Stomach smooth muscle (tissue), 2 donors: ENCODE data around the gene CNTD1.

Experiments used
- H3K27ac ChIP-seq: one replicate; pipeline ENCODE4 v1.7.0; 2013; ENCODE audit warnings: mild to moderate bottlenecking, low read length, inconsistent platforms
- H3K27me3 ChIP-seq, 2 donors: one replicate each; pipeline ENCODE4 v1.7.0; 2013; ENCODE audit warnings: low read length in 2 of 2; ENCODE audit not compliant: insufficient read depth in 2 of 2, control insufficient read depth in 1 of 2
- H3K36me3 ChIP-seq, 2 donors: one replicate each; pipeline ENCODE4 v1.7.0; 2013; ENCODE audit warnings: low read length in 2 of 2; ENCODE audit not compliant: control insufficient read depth in 2 of 2, insufficient read depth in 2 of 2
- H3K4me1 ChIP-seq: one replicate; pipeline ENCODE4 v1.7.0; 2013; ENCODE audit warnings: low read length; ENCODE audit not compliant: control insufficient read depth, insufficient read depth
- H3K4me3 ChIP-seq, 2 donors: one replicate each; pipeline ENCODE4 v1.7.0; 2013; ENCODE audit warnings: low read length in 2 of 2
- H3K9ac ChIP-seq, 2 donors: one replicate each; pipeline ENCODE4 v1.7.0; 2013; ENCODE audit warnings: low read length in 2 of 2, mild to moderate bottlenecking in 1 of 2
- H3K9me3 ChIP-seq, 2 donors: one replicate each; pipeline ENCODE4 v1.7.0; 2013; ENCODE audit warnings: low read length in 2 of 2; ENCODE audit not compliant: control insufficient read depth in 2 of 2
- donor health status: healthy.
- donor health status: Pancreatic carcinoma.

CNTD1 gene

DNA sequence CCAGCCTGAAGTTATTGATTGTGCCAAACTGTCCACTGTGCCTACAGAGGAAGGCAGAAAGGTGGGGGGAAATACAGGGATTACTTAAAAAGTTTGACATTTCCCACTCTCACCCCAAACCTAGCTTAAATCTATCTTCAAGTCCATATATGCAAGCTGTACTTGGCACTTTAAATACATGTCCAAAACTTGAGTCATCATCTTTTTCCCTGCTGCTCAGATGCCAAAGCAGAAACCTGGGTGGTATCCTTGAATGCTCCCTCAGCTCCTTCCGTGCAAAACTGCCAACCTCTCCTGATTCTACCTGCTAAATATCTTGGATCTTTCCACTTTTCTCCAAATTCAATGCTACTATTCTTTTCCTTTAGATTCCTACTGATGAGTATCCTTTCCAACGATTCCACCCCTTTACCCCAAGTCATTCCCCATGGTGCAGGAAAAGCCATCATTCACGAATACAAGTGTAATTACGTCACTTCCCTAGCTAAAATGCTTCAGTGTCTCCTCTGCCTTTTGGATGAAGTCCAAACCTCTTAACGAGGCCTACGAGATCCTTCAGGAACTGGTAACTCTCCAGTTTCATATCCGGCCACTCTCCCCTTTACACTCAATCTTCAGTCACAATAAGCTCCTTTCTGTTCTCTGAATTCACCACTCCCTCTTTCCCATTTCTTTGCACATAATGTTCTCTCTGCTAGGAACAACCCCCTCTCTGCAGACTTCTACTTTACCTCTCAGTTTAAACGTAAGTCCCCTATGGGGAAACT lies 16.2 kb downstream of the CNTD1 start:
- Histone ChIP-seq H3K9ac (no peak overlapping the region), H3K36me3 (peaks cover 41 to 43% of the 10 kb centered on the region in 2 donors), H3K27ac (peak overlapping the region; percentile 53), H3K27me3 (no peaks in the 10 kb centered on the region), H3K4me3 (peak overlapping the region in 1 of 2 donors; percentile 23), H3K4me1 (peaks cover 37% of the 10 kb centered on the region), H3K9me3 (no peaks in the 10 kb centered on the region)

DNA sequence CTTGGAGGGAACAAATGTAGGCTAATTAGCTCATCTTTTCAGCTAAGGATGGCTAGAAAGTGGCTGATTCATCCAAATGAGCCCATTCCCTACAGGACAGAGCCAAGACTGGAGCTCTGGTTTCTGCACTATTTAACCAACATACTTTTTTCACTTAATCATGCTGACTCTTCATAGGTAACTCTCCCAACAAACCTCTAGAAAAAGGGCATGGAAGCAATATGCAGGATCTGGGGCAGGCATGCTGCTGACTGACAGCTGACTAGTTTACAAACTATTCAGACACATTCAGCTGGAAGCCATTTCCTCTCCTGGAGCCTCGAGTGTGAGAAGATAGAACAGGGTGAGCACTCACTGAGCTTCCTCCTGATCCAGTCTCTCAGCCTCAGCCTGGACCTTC lies 19.2 kb downstream of the CNTD1 start:
- Histone ChIP-seq H3K4me1 (peaks cover 37% of the 10 kb centered on the region), H3K36me3 (peaks cover 41 to 45% of the 10 kb centered on the region in 2 donors)

DNA sequence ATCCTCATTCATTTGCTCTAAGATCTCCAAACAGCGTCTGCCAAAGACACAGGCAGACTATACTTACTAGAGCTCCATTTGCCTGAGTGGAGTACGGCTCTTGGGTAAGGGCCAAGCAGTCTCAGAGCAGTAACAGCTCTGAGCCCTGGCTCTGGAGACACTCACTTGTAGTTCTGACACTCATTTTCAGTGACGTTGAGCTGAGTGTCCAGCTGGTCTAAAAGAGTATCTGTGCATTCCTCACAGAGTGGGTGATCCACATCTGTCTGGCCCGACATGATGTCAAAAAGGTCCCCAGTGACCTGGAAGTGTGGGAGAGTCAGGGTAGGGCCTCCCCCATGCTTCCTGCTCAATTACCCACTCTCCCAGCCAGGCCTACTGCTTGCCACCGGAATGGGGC lies 19.7 kb downstream of the CNTD1 start:
- Histone ChIP-seq H3K27me3 (no peaks in the 10 kb centered on the region), H3K4me3 (no peak overlapping the region)

More for the DNA sequence above, 19.2 kb downstream of the CNTD1 start:
- Histone ChIP-seq H3K9ac (peak overlapping the region; percentile 14 to 49), H3K9me3 (no peaks in the 10 kb centered on the region), H3K27ac (peak overlapping the region; percentile 89), H3K4me3 (peak overlapping the region in 1 of 2 donors; percentile 29), H3K27me3 (no peaks in the 10 kb centered on the region)

DNA sequence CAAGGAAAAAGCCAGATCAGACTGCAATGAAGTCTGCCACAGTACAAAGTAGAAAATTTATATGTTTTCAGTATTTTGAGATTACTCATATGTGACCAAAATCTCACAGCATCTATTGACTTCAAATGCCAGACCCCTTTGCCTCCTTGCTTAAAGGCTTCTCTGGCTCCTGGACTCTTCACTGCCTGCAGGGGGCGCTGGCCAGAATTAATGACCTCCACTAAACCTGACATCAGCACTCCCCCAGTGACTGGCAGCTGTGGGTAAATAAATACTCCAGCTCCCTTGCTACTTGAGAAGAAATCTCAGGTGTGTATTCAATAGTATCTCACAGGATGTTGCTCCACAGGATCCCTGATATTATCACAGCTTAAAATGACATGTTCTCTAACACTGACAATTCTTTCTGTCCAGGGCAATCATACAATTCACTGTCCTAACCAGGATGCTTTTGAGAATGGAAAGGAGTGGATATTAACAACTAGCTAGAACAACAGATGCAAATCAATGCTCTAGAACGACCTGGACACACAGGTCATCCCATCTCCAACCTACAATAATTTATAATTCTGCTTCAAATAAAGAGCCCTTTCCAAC lies 21.4 kb downstream of the CNTD1 start:
- Histone ChIP-seq H3K9me3 (no peaks in the 10 kb centered on the region), H3K36me3 (peaks cover 33 to 43% of the 10 kb centered on the region in 2 donors), H3K4me1 (peaks cover 39% of the 10 kb centered on the region), H3K27me3 (no peaks in the 10 kb centered on the region), H3K9ac (no peak overlapping the region), H3K4me3 (no peak overlapping the region), H3K27ac (no peak overlapping the region)

More for the DNA sequence above, 19.7 kb downstream of the CNTD1 start:
- Histone ChIP-seq H3K9me3 (no peaks in the 10 kb centered on the region), H3K4me1 (peaks cover 41% of the 10 kb centered on the region), H3K9ac (peak overlapping the region in 1 of 2 donors; percentile 49), H3K36me3 (peaks cover 41 to 45% of the 10 kb centered on the region in 2 donors), H3K27ac (peak overlapping the region; percentile 89)

DNA sequence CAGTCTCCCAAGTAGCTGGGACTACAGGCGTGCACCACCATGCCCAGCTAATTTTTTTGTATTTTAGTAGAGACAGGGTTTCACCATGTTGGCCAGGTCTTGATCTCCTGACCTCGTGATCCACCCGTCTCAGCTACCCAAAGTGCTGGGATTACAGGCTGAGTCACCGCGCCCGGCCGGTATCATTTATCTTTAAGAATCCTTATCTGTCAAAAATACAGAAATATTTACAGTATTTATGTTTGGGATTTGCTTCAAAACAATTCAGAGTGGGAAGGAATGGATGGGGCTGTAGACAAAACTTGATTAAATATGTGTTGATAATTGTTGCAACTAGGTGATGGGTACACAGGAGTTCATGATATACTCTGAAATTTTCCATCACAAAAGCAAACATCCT lies 22.5 kb downstream of the CNTD1 start:
- H3K27ac ChIP-seq = no peak overlapping the region
- peaks cover 30% of the 10 kb centered on the region for H3K4me1 ChIP-seq
- H3K36me3 ChIP-seq = peaks cover 24 to 37% of the 10 kb centered on the region in 2 donors
- no peak overlapping the region for H3K4me3 ChIP-seq
- no peaks in the 10 kb centered on the region for H3K9me3 ChIP-seq
- H3K9ac ChIP-seq = no peak overlapping the region
- no peaks in the 10 kb centered on the region for H3K27me3 ChIP-seq

DNA sequence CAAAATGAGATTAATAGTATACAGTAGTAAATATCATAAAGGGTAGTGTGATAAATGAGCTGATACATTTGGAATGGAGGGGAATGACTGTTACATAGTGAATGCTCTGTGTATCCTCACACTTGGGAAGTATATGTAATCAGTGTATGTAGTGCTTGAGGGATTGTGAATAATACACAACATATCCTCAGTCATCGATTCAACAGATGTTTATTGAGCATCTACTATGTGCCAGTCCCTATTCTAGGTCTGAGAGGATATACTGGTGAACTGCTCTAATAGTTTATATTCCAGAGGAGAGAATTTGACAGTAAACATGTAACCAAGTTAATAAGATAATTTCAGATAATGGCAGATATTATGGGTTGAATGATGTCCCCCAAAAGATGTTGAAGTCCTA lies 28.8 kb downstream of the CNTD1 start:
- H3K4me1 ChIP-seq = peaks cover 13% of the 10 kb centered on the region
- H3K4me3 ChIP-seq = no peak overlapping the region
- H3K36me3 ChIP-seq = no peaks in the 10 kb centered on the region
- H3K27me3 ChIP-seq = no peaks in the 10 kb centered on the region
- no peak overlapping the region for H3K9ac ChIP-seq
- no peaks in the 10 kb centered on the region for H3K9me3 ChIP-seq
- H3K27ac ChIP-seq = no peak overlapping the region

DNA sequence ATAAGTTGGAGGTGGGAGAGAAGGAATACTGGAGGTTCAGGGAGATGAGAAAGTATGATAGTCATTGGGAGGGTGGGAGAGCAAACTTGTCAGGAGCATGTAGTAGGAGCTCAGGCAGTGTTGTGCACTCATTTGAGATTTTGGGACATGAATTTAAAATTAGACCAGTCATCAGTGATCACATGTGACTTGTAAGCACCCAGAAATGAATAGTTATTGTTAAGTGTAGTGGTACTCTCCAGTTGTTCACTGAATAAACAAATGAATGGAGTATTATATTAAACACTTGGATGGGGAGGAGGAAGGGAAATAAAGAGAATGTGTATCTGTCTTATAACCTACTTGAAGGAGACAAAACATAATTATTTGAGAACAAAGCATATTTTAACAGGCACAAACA lies 32.3 kb downstream of the CNTD1 start:
- Histone ChIP-seq H3K9me3 (no peaks in the 10 kb centered on the region), H3K9ac (no peak overlapping the region), H3K36me3 (peaks cover 4 to 5% of the 10 kb centered on the region in 2 donors), H3K27ac (no peak overlapping the region), H3K4me3 (no peak overlapping the region), H3K4me1 (peaks cover 16% of the 10 kb centered on the region), H3K27me3 (no peaks in the 10 kb centered on the region)

DNA sequence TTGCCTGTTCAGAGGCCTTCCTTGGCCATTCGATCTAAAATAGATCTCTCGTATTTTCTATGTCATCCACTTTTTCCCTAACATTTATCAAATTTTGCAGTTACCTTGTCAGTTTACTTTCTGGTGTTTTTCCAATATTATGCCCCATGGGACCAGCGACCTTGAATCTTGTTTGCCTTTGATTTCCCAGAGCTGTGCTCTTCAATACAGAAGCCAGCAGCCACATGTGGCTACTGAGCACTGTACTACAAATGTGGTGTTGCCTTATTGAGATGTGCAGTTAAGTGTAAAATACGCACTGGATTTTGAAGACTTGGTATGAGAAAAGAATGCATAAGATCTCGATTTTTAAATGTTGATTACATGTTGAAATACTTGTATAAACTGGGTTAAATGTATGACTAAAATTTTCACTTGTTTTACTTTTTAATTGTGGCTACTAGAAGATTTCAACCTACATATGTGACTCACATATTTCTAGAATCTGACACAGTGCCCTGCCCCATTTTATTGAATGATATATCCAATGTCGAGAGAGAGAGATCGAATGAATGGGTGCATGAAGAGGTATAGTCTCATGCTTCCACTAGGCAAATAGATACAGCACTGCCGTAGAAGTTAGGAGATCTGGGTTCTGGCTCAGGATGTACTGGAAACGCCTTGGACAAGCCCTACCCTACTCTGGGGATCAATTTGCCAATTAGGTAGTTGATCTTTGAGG lies 33.7 kb downstream of the CNTD1 start:
- Histone ChIP-seq H3K27me3 (no peaks in the 10 kb centered on the region), H3K36me3 (peaks cover 7 to 9% of the 10 kb centered on the region in 2 donors), H3K9me3 (no peaks in the 10 kb centered on the region), H3K4me1 (peaks cover 16% of the 10 kb centered on the region), H3K27ac (peak overlapping the region; percentile 92), H3K4me3 (peak overlapping the region; percentile 98 to 100), H3K9ac (peak overlapping the region; percentile 98 to 99)

DNA sequence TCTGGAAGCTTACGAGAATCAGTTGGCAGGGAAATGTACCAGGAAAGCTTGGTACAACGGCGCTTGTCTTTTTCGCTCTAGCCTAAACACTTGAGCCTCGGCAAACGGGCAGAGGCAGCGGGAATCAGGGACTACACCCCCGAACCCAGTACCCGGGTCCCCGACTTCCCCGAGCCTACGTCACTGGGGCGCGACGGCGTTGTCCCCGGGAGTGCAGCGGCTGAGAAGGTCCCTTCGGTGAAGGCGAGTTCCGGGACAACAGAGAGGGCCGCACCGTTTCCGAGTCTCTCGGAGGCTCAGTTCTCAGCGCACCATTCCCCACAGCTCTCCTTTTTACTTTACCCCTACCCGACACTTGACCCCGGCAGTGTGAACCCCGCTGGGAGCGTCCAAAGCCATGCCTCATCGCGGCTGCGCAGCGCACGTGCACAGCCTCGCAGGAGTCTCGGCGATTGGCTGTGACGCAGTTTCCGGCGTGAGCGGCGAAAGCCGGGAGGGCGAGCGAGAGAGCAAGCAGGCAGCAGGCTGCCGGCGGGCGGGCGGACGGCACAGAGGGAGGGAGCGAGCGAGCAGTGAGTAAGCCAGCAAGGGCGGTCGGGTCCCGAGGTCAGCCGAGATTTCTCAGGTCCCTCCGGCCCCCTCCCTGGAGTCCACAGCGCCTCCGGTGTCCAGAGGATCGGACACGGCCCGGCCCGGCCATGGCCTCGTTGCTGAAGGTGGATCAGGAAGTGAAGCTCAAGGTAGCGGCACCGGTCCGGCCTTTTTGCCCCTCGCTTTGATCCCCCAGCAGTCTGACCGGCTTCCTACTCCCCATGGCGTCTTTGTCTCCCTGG lies 34.5 kb downstream of the CNTD1 start, which contains the start of gene PSME3:
Gene PSME3, plus strand, starts transcription at position 464 of the 833 bp plus-strand sequence. Its CDS starts 235 bp downstream, at position 699.
- no peaks in the 10 kb centered on the region for H3K27me3 ChIP-seq
- H3K36me3 ChIP-seq = peaks cover 15 to 17% of the 10 kb centered on the region in 2 donors
- H3K4me3 ChIP-seq = peak within 1 kb of the TSS; percentile 98 to 100
- peak within 1 kb of the TSS; percentile 98 to 99 for H3K9ac ChIP-seq
- peak within 1 kb of the TSS; percentile 92 for H3K27ac ChIP-seq
- H3K9me3 ChIP-seq = no peaks in the 10 kb centered on the region
- peaks cover 16% of the 10 kb centered on the region for H3K4me1 ChIP-seq
